Right ventricle myocardium inferior (tissue), 1 donor: ENCODE results near the gene MAP3K20. TPM values are rescaled to one million over a fixed set of nuclear protein-coding genes. Genes with fewer than 3 reads are reported as not detected.
A peak's percentile ranks its signal among the peaks of the same experiment; 100 is the strongest.
"Not testable (repeated sequence)": the region's sequence is repeated elsewhere in the genome, so short reads cannot be mapped to it uniquely, and the experiment has no call there.

Source experiments
- ATAC-seq: fragments of 200-7000 bp; cut with Tn5 transposase; one replicate; pipeline ENCODE4 v1.9.1; 2020; ENCODE audit warnings: mild to moderate bottlenecking, moderate library complexity
- DNase-seq: peaks from one replicate; pipeline ENCODE4 v3.0.0; 2021; ENCODE audit errors: missing footprints
- intact Hi-C: fragments of 100-400 bp; cut with DNase I; formaldehyde crosslinking; loops from one replicate; pipeline ENCODE4 v1.11.0; 2022
- total RNA-seq: library from RNA; stranded (reverse); fragmentation: NEBNext Ultra II Directional; extraction: Animal tissue kit (Norgen Biotek cat#: 25700); gene quantifications from one replicate; pipeline ENCODE4 v1.2.1, GENCODE V29; 2021
- donor health status: DM: no; HTN: yes; CAD: no; lungs with severe emphysema.

Gene MAP3K20
- total RNA-seq, 1 donor from 2014 or later = 435 TPM

GRCh38 chr2:173106959-173107628 lies 31.4 kb downstream of the MAP3K20 start:
- ATAC-seq (no peak), DNase-seq (no peak)
- intact Hi-C loops = no loop called here

- DNase-seq (no peak), ATAC-seq (no peak)
- intact Hi-C loops = no loop called here
These were observed 32.0 kb downstream of the MAP3K20 start for GRCh38 chr2:173107629-173108022.

DNA sequence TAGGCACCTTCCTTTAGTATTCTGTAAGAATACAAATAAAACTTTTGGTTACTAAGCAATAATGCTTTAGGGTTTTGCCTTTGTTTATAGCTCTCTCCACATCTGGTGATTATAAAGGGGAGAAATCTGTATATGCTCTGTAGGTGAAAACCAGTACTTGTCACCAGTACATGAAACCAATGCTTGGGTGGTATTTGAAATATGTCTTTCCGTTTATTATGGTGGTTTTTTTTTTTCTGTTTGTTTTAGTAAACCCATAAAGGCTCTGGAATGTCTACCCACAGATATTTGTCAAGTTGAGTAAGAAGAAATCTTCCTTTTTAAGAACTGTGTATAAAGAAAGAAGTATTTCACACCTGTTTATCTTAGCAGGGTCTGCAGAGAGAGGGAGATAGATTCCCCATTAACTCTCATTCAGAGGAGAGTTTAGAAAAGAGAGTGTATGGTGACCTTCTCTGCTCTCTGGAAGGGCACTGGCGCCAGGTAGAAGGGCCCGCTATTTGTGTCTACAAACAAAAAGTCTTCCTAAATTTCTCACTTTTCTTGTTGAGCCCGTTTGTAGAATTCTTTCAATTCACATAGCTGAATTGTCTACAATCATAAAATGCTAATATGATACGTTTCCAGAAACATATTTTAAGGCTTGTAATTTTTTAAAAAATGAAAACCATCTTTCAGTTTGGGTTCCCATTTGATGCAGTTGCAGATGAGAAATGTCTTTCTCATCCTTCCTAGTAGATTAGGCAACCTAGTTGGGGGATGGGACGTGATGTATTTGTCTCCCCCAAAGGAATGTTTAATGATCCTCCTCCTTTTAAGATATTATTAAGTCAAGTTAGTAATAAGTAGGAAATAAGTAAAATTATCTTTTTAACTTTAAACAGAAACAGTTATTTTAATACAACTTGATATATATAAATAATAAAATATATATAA lies 33.9 kb downstream of the MAP3K20 start:
- no peak for DNase-seq
- intact Hi-C loops = no loop called here
- no peak for ATAC-seq

DNA sequence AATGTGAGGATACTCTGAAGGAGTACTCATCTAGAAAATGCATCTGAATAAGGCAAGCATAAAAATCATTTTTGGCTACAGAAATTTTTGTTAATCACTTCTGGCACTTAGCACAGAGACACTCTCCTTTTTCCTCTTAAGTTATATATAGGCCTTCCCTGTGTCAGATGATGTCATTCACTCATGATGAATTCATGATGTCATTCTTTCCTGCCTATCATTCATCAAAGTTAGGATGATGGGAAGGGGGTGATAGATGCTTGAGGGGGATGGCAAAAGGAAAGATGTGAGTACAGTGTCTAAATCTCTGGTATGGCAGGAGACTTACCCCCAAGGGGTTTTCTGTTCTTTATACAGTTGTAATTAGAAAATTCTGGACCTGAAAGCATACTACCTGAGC lies 42.0 kb downstream of the MAP3K20 start:
- no peak for DNase-seq
- no peak for ATAC-seq
- intact Hi-C loops = no loop called here

- ATAC-seq (no peak), DNase-seq (no peak)
- intact Hi-C loops = no loop called here
These were observed 42.7 kb downstream of the MAP3K20 start for GRCh38 chr2:173118395-173118794.

DNA sequence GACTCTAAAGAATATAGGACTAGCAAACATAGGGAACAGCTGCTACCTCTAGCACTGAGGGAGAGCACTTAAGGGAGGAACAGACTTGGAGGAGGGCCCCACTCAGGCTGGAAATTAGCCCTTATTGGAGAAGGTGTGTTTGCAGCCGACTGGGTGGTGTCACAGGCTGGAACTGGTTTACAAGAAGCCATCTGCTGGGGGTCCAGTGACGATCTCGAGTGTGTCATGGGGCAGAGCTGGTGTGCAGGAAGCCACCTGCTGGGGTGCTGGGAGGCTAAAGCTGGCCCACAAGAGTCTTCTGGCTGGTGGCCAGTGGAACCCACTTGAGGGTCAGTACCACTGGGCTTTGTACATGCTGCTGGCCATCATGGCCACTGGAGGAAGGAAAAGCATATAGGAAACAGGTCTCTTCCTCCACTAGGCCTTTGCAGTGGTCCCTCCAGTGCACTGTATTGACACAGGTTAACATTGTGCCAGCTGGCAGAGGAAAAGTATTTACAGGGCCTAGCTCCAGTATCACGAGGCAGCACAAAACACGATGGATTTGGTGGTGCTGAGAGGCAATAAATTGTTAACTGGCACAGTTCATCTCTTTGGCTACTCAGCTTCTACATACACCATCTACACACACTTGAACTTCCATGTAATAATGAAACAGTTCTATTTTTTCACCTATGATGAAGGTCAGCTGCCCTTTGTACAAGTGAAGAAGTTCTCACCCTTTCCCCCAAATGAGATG lies 43.6 kb downstream of the MAP3K20 start:
- ATAC-seq (peak; percentile 77), DNase-seq (no peak)
- intact Hi-C loops = no loop called here

- no peak for ATAC-seq
- intact Hi-C loops = no loop called here
- DNase-seq = no peak
These were observed 44.3 kb downstream of the MAP3K20 start for GRCh38 chr2:173119944-173120343.

GRCh38 chr2:173122936-173123335 lies 47.3 kb downstream of the MAP3K20 start:
- intact Hi-C loops = no loop called here

DNA sequence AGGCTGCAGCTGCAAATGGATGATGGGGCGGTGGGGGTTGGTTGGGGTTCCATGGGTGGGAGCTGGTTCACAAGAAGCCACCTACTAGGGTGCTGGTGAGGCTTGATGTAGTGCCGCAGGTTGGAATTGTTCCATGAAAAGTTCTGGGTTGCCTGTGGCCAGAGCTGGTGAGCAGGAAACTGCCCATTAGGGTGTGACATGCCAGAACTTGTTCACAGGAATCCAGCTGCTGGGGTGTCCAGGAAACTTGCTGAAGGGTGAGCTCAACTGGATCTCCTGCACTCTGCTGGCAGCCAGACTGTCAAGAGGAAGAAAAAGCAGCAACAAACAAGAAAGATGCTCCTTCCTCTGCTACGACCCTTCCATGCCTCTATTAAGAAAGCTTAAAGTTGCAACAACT lies 48.8 kb downstream of the MAP3K20 start:
- ATAC-seq (peak; percentile 51), DNase-seq (no peak)
- intact Hi-C loops = no loop called here

More at GRCh38 chr2:173122936-173123335, 47.3 kb downstream of the MAP3K20 start:
- DNase-seq = no peak
- no peak for ATAC-seq

- intact Hi-C loops = no loop called here
- DNase-seq = no peak
- no peak for ATAC-seq
These were observed 51.2 kb downstream of the MAP3K20 start for GRCh38 chr2:173126819-173127218.

DNA sequence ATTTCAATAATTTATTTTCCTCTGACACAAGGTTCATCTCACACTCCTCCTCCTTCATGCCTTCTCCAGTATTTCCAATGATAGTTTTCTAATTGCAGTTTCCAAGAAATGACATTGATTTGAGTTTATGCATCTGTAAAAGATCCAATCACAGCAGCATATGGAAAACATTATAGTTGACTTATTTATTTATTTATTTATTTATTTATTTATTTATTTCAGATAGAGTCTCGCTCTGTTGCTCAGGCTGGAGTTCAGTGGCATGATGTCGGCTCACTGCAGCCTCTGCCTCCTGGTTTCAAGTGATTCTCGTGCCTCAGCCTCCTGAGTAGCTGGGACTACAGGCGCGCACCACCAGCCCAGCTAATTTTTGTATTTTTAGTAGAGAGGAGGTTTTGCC lies 52.5 kb downstream of the MAP3K20 start:
- ATAC-seq, DNase-seq, intact Hi-C loops: not testable (repeated sequence)

GRCh38 chr2:173130496-173131465 lies 55.1 kb downstream of the MAP3K20 start:
- ATAC-seq (peak; percentile 53), DNase-seq (no peak)
- intact Hi-C loops = no loop called here

DNA sequence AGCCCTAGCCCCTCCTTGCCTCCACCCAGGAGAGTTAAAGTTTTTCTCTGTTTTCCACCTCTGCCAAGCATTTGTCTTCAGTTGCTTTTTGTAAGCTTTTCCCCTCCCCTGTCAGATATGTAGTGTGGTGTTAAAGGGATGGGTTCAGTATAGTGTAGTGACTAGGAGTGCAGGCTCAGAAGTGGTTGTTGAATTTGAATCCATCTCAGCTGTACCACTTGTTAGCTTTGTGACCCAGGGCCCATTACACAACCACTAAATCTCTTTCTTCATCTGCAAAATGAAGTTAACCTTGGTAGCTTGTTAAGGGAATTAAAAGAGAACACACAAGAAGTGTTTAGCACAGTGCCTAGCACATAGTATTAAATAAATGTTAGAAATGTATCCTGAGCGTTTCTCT lies 56.9 kb downstream of the MAP3K20 start:
- intact Hi-C loops = no loop called here
- DNase-seq = no peak
- peak; percentile 35 for ATAC-seq

DNA sequence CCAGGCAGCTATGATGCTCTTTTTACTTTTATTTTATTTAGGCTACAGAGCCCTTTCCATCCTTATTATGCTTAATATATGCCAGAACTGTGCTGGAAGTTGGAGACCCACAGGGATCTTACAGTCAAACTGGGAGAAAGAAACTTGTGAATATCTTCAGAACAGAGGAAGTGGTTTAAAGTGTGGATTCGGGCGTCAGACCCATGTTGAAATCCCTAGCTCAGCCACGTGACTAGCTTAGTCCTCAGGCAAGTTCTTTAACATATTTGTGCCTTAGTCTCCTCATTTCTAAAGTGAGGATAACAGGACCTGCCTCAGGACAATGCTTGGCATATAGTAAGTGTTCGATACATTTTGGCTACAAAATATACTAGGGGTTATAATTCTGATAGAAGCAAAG lies 59.1 kb downstream of the MAP3K20 start:
- no peak for DNase-seq
- no peak for ATAC-seq
- intact Hi-C loops = loop anchor here (5.0 kb wide), 1 partner anchor 58 kb away; no protein-coding TSS in a partner anchor

- DNase-seq (no peak), ATAC-seq (no peak)
- intact Hi-C loops = loop anchor here (5.0 kb wide), 1 partner anchor 56 kb away; no protein-coding TSS in a partner anchor
These were observed 60.4 kb downstream of the MAP3K20 start for GRCh38 chr2:173136067-173136466.

GRCh38 chr2:173136599-173136998 lies 61.0 kb downstream of the MAP3K20 start:
- ATAC-seq (no peak), DNase-seq (no peak)
- intact Hi-C loops = loop anchor here (5.0 kb wide), 1 partner anchor 56 kb away; no protein-coding TSS in a partner anchor

GRCh38 chr2:173137610-173138009 lies 62.0 kb downstream of the MAP3K20 start:
- no peak for ATAC-seq
- intact Hi-C loops = loop anchor here (5.0 kb wide), 1 partner anchor 55 kb away; no protein-coding TSS in a partner anchor
- no peak for DNase-seq

DNA sequence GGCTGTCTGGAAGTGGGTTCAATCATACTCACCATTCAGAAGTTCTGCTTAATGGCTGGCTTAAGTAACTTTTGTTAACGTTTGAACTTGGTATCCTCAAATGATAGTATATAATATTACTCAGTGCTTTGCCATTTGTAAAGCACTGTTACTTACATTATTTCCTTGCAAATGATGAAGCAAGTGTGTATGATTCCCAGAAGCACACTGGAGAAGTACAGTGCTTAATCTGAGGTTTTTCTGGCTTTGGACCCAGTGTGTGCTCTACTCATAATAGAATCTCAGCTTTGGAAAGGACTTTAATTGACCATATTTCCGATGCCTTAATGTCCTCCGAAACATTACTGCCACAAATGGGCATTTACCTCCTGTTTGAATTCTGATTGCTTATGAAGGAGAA lies 63.3 kb downstream of the MAP3K20 start:
- ATAC-seq (no peak), DNase-seq (no peak)
- intact Hi-C loops = loop anchor here (5.0 kb wide), 1 partner anchor 53 kb away; no protein-coding TSS in a partner anchor
